Lower leg skin (tissue), 3 donors: ENCODE measurements around the gene ZBTB33.

Experiments used
- POLR2A ChIP-seq, 2 donors: fragments of 450-650 bp; IDR thresholded peaks; one replicate each; pipeline ENCODE4 v1.6.1; 2016 to 2017; ENCODE audit warnings: antibody characterized with exemption in 2 of 2, mild to moderate bottlenecking in 1 of 2, moderate library complexity in 1 of 2
- TF ChIP-seq, protein P1 (sequence below), 3 donors: fragments of 450-650 bp; IDR thresholded peaks; one replicate each; pipeline ENCODE4 v1.5.1; 2016; ENCODE audit warnings: antibody characterized with exemption in 3 of 3, mild to moderate bottlenecking in 3 of 3, moderate library complexity in 2 of 3

GRCh38 chrX:120207009-120207605 lies 43.5 kb upstream of the ZBTB33 start:
- TF ChIP-seq, protein P1, sequence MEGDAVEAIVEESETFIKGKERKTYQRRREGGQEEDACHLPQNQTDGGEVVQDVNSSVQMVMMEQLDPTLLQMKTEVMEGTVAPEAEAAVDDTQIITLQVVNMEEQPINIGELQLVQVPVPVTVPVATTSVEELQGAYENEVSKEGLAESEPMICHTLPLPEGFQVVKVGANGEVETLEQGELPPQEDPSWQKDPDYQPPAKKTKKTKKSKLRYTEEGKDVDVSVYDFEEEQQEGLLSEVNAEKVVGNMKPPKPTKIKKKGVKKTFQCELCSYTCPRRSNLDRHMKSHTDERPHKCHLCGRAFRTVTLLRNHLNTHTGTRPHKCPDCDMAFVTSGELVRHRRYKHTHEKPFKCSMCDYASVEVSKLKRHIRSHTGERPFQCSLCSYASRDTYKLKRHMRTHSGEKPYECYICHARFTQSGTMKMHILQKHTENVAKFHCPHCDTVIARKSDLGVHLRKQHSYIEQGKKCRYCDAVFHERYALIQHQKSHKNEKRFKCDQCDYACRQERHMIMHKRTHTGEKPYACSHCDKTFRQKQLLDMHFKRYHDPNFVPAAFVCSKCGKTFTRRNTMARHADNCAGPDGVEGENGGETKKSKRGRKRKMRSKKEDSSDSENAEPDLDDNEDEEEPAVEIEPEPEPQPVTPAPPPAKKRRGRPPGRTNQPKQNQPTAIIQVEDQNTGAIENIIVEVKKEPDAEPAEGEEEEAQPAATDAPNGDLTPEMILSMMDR (IDR thresholded peaks at IDR 0.05): no peak
- TF ChIP-seq POLR2A (IDR thresholded peaks at IDR 0.05): no peak
